Daoy (cell line): ENCODE measurements around the gene TMEM123. TPM values are rescaled to one million over a fixed set of nuclear protein-coding genes. Genes with fewer than 3 reads are reported as not detected.
A peak's percentile ranks its signal among the peaks of the same experiment; 100 is the strongest.

Experiments used
- DNase-seq: peaks from one replicate; pipeline ENCODE4 v3.0.0-alpha.2; 2015; ENCODE audit warnings: low read depth
- total RNA-seq: library from RNA; depleted of rRNA; stranded (reverse); fragments of >200 nt; shearing (Covaris generic); gene quantifications from 2 replicates; pipeline ENCODE4 v1.2.3, GENCODE V29; 2014

The TMEM123 gene
- total RNA-seq, 1 experiment from 2014 or later: 127 TPM

DNA sequence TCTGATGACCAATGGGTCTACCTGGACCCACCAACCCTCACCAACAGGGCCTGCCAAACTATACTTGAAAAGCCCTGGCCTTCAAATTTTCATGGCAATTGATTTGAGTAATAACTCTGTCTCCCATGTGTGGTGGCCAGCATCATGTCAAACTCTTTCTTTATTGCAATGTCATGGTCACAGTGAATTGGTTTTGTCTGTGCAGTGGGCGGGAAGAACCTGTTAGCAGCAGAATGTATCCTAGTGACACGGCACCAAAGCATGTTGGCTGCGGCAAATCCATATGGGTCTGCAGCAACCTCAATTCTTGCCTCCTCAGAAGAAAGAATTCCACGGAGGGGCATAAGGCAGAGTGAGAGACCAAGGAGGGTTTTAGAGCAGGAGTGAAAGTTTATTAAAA is 19.6 kb upstream of the TMEM123 start:
- no peak for DNase-seq

DNA sequence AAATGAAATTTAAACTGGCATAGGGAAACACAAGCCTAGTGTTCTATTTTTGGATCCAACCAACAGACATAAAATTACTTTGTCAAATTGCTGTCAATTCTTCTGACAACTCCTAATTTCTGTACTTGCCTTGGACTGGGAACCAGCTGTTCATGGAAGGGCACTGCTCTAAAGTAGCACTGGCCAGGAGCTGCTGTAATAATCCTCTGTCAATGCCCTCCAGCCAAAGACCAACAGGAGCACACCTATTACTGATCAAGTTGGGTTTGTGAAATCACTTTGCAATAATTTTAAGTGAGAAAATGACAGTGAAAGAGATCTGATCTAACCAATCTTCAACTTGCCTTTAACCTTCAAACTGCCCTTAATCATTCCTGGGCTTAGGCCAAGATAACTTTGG is 18.9 kb upstream of the TMEM123 start:
- no peak for DNase-seq

DNA sequence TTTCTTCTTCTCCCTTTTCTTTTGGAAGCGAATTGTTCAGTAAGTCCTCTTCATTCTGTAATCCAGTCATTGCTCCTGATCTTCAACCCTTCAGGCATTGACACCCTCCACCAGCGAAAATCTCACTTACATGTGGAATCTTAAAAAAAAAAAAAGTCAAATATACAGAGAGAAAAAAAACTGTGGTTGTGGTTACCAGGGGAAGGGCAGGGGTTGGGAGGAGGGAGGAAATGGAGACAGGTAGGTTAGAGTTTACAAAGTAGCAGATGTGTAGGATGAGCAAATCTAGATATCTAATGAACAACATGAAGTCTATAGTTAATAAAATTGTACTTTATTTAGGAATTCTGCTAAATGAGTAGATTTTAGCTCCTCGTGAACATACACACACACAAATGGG is 17.7 kb upstream of the TMEM123 start:
- DNase-seq: no peak

DNA sequence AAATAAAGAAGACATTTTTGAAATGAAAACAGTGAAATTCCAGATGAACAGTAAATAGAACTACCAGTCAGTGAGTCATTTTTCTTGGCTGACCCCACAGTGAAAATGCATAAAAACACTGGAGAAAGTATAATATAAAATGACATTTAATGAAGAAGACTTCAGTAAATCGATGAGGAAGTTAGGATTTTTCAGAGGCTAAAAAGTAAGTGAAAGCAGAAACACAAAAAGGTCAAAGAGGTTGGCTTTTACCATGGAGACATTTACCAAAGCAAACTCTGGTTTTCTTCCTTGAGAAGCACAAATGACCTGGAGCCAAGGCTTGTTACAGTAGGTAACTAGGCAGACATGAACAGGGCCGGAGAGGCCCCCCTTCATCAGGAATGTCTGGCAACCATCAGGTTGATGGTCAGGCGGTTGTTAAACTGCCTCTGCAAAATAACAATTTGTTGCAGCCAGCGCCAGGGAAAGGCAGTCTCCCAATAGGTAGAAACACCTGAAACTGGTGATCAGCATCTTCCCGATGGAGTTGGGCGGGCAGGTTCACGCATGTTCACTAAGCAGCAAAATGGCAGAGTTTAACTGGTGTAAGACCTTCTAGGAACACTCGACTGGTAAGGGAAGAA is 16.7 kb upstream of the TMEM123 start:
- no peak for DNase-seq

DNA sequence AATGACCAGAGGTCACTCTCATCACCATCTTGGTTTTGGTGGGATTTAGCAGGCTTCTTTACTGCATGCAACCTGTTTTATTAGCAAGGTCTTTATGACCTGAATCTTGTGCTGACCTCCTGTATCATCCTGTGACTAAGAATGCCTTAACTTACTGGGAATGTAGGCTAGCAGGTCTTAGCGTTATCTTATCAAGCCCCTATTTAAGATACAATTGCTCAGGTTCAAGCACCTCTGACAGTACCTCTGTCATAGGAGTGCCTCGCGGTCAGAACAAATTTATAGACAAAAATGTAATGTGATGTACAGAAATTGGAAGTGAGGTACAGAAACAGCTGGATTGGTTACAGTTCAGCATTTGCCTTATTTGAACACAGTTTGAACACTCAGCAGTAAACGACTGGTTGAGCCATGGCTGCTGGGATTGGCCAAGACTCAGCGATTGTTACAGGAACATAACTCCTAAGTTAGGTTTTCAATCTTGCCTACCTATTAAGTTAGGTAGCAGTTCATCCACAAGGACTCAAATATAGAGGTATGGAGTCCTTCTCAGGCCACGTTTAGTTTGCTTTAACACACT is 16.1 kb upstream of the TMEM123 start:
- DNase-seq: no peak

DNA sequence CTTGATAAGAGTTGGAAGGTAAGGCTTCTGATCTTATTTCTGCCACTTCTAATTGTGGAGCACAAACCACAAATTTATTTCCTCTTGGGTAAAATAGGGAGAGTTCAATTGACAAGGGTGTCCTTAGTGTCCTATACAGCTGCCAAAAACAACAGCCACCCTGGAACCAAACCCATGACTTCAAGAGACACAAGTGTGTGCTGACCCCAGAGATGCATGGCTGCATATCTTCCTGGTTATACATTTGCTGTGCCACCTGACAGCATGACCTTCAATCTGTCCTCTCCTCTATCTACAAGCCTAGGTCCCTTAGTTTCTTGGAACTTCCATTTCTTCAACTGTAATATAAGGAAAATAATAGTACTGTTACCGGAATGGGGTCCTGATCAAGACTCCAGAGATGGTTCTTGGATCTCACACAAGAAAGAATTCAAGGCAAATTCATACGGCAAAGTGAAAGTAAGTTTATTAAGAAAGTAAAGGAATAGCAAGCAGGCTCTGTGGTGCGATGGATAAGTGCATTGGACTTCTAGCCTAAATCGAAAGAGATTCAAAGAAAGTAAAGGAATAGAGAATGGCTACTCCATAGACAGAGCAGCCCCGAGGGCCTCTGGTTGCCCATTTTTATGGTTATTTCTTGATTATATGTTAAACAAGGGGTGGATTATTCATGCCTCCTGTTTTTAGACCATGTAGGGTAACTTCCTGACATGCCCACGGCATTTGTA is 15.5 kb upstream of the TMEM123 start:
- DNase-seq: no peak

DNA sequence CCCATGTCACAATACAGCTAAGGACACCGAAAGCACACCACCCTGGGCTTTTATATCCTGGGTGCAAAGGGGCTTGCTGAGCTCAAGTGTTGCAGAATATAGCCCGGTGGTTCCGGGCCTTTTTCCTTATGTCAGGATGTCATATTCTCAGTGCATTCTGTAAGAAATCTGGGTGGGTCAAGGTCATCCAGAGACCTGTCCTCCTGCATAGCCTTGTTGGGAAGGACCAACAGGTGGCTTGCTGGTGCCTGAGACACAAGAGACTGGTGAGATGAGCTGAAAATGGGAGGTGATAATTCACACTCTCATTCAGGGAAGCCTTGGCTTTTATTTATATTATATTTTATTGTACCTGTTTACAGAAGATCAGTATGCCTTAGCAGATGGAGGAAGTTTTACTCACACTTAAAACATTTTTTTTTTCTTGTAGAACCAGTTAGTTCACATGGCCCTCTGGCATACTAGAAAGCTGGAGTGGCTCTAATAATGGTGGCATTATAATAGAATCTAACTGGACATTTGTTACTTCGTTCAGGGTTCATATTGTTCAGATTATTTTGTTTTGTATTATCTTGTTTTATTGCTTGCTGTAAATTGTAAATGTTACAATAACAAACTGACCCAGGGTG is 14.6 kb upstream of the TMEM123 start:
- DNase-seq: no peak

DNA sequence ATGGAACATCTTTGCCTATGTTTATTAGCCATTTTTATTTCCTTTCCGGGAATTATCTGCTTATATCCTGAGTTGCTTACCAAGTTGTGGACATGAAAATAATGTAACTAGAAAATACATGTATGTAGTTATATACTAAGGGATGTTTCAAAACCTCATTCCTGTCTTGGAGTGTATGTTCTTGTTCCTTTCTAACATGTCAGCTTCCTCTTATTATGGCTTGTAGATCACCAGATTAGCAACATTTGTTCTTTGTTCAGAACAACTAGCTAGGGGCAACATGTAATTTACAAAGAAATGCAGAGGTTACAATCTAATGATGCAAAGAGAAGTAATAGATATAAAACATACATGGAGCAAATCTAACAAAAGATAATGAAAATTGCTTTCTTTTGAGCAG is 13.1 kb upstream of the TMEM123 start:
- no peak for DNase-seq

DNA sequence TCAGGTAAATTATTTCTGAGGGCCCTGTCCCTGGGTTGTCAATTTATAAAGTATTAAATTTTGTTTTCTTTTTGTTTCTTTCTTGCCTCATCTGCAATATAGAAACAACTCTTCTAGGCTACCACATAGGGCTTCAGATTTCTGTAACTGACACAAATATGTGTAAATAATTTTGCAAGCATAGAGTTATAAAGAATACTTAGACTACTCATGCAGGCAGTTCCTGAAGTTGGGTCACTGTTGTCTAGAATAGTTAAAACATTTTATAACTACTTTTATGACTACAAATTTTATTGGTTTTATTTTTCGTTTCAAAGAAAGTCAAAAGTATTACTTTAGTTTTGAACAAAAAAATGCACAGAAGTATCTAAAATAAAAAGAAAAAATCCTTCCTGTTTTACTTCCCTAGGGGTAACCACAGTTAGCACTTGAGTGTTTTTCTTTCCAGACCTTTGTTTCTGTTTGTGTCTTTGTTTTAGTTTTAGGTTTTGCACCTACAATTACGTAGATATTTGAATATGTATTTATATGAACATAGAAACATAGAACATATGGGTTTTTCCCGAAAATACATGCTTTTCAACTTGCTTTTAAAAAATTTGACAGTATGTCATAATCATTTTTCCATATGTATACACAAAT is 12.4 kb upstream of the TMEM123 start:
- DNase-seq: no peak

DNA sequence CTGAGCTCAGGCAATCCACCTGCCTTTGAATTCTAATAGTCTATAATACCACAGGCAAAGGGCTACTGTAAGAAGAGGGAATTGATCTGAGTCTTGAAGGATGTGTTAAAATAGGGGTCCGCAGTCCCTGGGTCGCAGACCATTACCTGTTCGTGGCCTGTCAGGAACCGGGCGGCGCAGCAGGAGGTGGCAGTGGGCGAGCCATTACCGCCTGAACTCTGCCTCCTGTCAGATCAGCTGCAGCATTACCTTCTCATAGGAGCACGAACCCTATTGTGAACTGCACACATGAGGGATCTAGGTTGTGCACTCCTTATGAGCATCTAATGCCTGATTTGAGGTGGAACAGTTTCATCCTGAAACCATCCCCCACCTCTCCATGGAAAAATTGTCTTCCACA is 11.5 kb upstream of the TMEM123 start:
- no peak for DNase-seq

DNA sequence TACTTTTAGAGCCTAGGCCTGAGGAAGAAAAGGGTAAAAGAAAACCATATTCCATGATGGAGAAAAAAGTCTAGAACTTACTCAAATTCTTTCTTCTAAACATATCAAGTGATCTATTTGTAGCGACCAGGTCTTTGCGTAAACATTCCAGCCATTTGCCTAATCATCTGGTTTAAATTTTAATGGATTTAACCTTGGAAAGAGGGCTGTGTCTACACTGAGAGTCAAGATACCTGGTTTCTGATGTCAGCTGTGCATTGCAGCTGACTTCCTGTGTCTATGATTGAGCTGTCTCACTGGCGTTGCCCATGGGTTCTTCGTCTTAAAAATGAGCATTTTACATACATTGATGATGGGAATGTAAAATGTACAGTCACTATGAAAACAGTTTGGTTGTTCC is 10.0 kb upstream of the TMEM123 start:
- DNase-seq: no peak

DNA sequence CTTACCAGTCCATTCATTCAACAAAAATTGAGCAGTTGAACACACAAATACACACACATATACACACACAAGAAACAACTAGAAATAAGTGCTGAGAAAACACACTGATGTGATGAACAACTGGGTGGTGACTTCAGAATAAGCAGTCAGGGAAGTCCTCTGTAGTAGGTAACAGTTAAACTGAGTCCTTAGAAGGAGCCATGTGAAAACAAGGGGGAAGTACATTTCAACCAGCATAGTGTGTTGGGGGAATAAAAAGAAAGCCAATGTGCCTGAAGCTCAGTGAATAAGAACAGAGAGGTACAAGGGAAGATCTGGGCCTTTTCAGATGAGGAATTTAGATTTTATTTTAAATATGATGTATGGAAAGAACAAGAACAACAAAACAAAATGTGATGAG is 6.8 kb upstream of the TMEM123 start:
- no peak for DNase-seq

DNA sequence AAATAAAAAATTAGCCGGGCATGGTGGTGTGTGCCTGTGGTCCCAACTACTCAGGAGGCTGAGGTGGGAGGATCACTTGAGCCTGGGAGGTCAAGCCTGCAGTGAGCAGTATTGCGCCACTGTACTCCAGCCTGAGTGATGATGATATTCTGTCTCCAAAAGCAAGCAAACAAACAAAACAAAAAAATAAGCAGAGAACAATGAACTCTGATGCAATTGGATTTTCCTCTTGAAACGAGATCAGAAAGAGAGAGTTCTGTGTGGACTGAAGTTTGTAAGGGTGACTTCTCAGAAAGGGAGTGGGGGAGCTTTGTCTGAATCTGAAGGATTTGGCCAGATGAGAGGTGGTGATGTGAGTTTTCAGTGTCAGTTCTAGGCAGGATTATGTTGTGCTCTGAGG is 6.0 kb upstream of the TMEM123 start:
- DNase-seq: no peak

DNA sequence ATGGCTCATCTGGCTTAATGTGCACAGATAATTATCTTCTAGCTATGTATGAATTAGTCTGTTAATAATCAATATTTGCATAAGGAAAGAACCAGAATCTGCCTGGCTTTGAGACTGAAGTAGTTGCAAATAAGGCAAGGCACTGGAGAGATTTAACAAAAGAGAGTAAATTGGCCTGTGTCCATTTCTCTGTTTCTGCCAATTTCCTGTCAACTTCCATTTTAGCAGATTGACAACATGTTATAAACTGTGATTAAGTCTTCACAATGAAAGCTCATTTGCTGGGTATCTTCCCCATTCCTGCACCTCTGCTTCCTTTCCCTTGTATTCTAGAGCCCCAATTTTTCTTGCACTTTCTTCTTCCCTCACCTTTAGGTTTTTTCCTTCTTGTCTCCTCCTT is 5.3 kb upstream of the TMEM123 start:
- DNase-seq: no peak

DNA sequence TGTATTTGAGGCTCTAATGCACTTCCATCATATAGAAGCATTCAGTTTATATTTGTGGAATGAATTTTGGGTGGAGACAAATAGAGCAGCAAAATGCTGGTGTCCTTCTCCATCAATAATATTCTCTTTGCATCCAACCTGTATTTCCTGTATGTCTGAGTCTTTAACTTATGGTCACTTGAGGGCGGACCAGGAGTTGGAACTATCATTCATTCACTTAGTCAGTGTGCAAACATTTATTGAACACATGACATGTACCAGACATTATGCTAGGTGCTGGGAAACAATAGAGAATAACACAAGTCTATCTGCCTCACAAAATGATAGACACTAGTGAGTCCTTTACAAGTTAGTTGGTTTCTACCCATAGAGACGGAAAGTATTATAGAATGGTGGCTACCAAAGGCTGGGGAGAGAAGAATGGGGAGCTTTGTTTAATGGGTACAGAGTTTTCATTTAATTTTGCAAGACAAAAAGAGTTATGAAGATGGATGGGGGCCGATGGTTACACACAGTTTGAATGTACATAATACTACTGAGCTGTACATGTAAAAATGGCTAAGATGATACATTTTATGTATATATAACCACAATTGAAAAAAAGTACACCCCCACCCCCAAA is 4.6 kb upstream of the TMEM123 start:
- DNase-seq: no peak

DNA sequence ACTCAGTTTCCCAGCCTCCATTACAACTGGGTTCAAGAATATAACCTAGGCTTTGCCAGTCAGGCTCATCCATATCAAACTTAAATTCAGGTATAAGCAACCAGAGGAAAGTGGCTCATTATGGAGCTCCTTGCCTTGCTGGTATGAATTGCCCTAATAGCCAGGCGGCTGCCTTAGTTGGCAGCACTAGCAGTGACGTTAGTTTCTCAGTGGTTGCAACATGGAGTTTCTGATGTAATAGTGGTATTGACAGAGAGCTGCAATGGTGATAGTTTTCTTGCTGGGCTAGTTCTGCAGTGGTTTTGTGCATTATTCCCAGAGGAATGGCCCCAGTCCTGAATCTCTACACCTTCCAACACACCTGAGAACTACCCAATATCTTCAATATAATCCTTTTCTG is 3.8 kb upstream of the TMEM123 start:
- DNase-seq: no peak

DNA sequence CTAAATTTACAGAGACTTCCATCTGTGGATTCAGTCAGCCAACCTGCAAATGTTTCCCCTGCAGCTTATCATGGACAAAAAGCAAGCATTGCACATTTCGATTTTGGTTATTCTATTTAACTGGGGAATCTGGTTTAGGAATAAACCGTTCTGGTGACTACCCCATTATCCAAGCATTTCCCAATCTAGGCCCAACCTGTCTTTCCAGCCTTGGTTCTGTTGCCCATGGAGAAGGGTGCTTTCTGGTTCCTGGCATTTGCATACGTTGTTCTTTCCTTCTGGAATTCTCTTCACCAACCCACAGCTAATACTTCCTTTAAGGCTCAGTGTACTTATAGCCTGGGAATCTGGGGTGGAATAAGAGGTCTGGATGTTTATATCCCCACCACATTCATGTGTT is 1.4 kb upstream of the TMEM123 start:
- no peak for DNase-seq

DNA sequence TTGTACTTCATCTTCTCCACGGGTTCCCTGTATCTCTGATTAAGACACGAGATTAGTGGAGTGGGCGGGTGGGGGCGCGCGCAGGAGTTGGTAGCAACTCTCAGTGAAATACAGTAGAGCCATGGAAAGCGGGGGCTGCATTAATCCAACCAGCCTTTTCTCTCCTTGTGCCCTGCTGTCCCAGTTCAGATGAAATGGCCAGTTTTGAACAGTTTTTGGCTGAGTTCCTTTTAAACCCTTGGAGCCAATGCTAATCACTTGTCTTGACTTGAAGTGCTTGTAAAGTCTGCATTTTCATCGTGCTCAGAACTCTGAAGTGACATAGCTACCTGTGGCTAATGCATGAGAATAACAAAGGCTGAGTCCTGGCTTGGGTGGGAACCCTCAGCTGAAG is 734 bp upstream of the TMEM123 start:
- no peak for DNase-seq

DNA sequence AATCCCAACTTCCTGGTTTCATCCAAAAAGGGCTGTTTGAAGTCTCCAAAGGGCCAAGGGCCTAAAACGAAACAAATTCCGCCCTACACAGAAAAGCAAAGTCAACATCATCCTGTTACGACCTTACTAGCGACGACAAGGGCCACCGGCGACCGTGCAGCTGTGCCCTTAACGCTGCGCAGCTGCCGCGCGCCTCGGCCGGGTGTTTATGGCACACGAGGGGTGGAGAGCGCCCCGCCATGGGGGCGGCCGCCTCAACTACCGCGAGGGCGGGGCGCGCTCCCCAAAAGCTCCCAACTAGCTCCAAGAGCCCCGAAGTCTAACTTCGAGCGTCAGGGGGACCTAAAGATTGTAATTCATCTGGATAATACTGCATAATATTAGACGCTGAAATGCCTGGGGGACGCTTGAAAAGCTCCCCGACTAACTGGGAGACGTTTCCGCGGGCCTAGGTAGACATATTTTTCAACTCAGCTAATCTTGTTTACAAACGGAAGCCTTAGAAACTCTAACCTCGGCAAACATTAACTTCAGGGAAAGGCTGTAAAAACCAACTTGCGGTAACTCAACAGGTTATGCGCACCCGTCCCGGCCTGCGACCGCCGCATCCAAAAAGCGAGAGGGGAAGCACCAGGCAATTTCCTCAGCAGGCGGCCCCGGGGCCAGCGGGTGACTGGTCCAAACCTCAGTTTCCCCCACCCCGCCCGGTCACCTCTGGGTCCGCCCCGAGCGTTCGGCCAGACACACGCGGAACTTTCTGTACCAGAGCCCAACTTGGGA is 694 bp downstream of the TMEM123 start:
- peak; percentile 60 for DNase-seq

DNA sequence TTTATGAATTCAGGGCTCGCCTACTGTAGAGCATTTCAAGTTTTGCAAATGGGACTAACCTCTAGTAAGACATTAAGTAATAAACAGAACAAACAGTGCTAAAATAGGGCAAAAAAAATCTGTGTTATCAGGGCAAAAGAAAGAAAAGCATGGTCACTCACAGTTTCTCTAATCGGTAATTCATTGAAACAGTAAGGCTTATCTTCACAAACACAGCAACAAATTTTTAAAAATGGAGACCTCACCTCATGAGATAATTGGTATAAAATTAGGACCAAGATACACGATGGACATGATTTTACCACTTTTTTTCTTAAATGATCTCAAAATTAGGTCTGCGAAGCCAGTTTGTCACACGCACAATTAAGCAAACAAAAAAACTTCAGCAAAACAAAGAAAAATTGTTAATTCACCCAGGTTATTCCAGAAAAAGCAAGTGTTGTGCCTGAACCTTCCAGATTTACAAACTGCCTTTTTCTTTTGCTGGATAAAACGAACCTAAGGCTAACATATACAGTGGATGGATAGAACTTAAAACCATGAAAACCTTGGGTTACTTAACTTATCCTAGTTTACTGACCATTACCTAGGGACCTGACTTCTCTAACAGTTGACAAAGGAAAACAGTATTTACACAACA is 1.4 kb downstream of the TMEM123 start:
- DNase-seq: no peak
